A549 (cell line): ENCODE measurements around the gene GABARAP. TPM values are rescaled to one million over a fixed set of nuclear protein-coding genes. Genes with fewer than 3 reads are reported as not detected.
A peak's percentile ranks its signal among the peaks of the same experiment; 100 is the strongest.

Experiments used
- ATAC-seq, 2 experiments: fragments of 200-7000 bp in 1 of 2; fragments of >200 bp in 1 of 2; cut with Nextera tagmentation in 1 of 2; cut with Tn5 transposase in 1 of 2; 3 replicates each; pipeline versions ENCODE4 v1.8.0 to v1.9.1; 2018 to 2020; ENCODE audit warnings: mild to moderate bottlenecking in 1 of 2, moderate library complexity in 1 of 2
- CTCF ChIA-PET: fragments of 300-600 bp; sonication (Branson Sonifier 250); formaldehyde crosslinking; extraction: SDS; loops from one replicate; lab custom pipeline; 2021; ENCODE audit warnings: antibody characterized with exemption, inconsistent platforms; lab: Yijun Ruan, JAX
- POLR2A ChIA-PET: fragments of 350-600 bp; formaldehyde crosslinking; extraction: SDS; loops from one replicate; lab custom pipeline; 2021; ENCODE audit warnings: antibody characterized with exemption, inconsistent platforms; lab: Yijun Ruan, JAX
- DNase-seq, 2 experiments: peaks; one replicate each; pipeline versions ENCODE4 v3.0.0 to v3.0.0-alpha.2; 2011 to 2016; ENCODE audit warnings: low read depth in 1 of 2, low spot score in 1 of 2
- FAIRE-seq: peaks from 2 replicates; lab custom pipeline; 2011; peaks lifted over from hg19 to GRCh38; lab: Jason Lieb, UNC
- H3K27ac ChIP-seq, 2 experiments: fragments of >200 bp; sonication (Bioruptor Twin); formaldehyde crosslinking; 3 replicates each; pipeline ENCODE4 v1.5.1; 2016 to 2017
- H3K4me1 ChIP-seq: fragments of >200 bp; sonication (Bioruptor Twin); formaldehyde crosslinking; 3 replicates; pipeline ENCODE4 v1.6.1; 2016
- H3K4me2 ChIP-seq: fragments of >200 bp; sonication (Bioruptor Twin); formaldehyde crosslinking; 3 replicates; pipeline ENCODE4 v1.6.1; 2016
- H3K4me3 ChIP-seq: fragments of >200 bp; sonication (Bioruptor Twin); formaldehyde crosslinking; 3 replicates; pipeline ENCODE4 v1.5.1; 2016
- H3K9me3 ChIP-seq: fragments of >200 bp; sonication (Bioruptor Twin); formaldehyde crosslinking; 3 replicates; pipeline ENCODE4 v1.6.1; 2016
- BHLHE40 ChIP-seq: IDR thresholded peaks from 2 replicates; pipeline ENCODE4 v1.6.1; 2012; ENCODE audit warnings: low read depth, low read length, inconsistent platforms
- CBX2 ChIP-seq: fragments of 200-600 bp; sonication (generic); IDR thresholded peaks from 2 replicates; pipeline ENCODE4 v1.6.1; 2016; ENCODE audit warnings: low read depth, mild to moderate bottlenecking, borderline replicate concordance
- CBX8 ChIP-seq: fragments of 200-600 bp; sonication (generic); IDR thresholded peaks from 2 replicates; pipeline ENCODE4 v1.6.1; 2016
- CEBPB ChIP-seq, 2 experiments: fragments of >200 bp in 1 of 2; sonication (Bioruptor Twin) in 1 of 2; formaldehyde crosslinking in 1 of 2; IDR thresholded peaks; 2 replicates each; pipeline ENCODE4 v1.6.1; 2012 to 2016
- CHD2 ChIP-seq: fragments of 150-350 bp; IDR thresholded peaks from 2 replicates; pipeline ENCODE4 v1.6.1; 2014; ENCODE audit warnings: low read length; ENCODE audit not compliant: partially characterized antibody
- ESRRA ChIP-seq: fragments of 150-350 bp; IDR thresholded peaks from 2 replicates; pipeline ENCODE4 v1.6.1; 2014; ENCODE audit warnings: mild to moderate bottlenecking, low read length, borderline replicate concordance
- FOSB ChIP-seq: fragments of 250-450 bp; sonication (Bioruptor Pico); IDR thresholded peaks from 2 replicates; pipeline ENCODE4 v1.5.0; 2020; ENCODE audit warnings: mild to moderate bottlenecking, moderate library complexity
- FOXS1 ChIP-seq: fragments of 250-450 bp; sonication (Bioruptor Pico); IDR thresholded peaks from 2 replicates; pipeline ENCODE4 v1.5.0; 2020; ENCODE audit warnings: mild to moderate bottlenecking, moderate library complexity
- GATA3 ChIP-seq: IDR thresholded peaks from 2 replicates; pipeline ENCODE4 v1.6.1; 2012; ENCODE audit warnings: borderline replicate concordance
- HOXA7 ChIP-seq: fragments of 250-450 bp; sonication (Bioruptor Pico); IDR thresholded peaks from 2 replicates; pipeline ENCODE4 v1.5.0; 2020; ENCODE audit warnings: mild to moderate bottlenecking, moderate library complexity
- HOXB13 ChIP-seq: fragments of 250-450 bp; sonication (Bioruptor Pico); IDR thresholded peaks from 2 replicates; pipeline ENCODE4 v1.5.0; 2020; ENCODE audit warnings: low read depth, mild to moderate bottlenecking, moderate library complexity
- HOXB5 ChIP-seq: fragments of 250-450 bp; sonication (Bioruptor Pico); IDR thresholded peaks from 2 replicates; pipeline ENCODE4 v1.5.0; 2020; ENCODE audit warnings: mild to moderate bottlenecking, moderate library complexity
- JUN ChIP-seq, 2 experiments: fragments of >200 bp; sonication (Bioruptor Twin); formaldehyde crosslinking; IDR thresholded peaks; 2 replicates in 1 of 2; 3 replicates in 1 of 2; pipeline ENCODE4 v1.6.1; 2016 to 2017
- MAFK ChIP-seq: fragments of 450-650 bp; IDR thresholded peaks from 2 replicates; pipeline ENCODE4 v1.6.1; 2014; ENCODE audit not compliant: partially characterized antibody
- MYC ChIP-seq: IDR thresholded peaks from 2 replicates; pipeline ENCODE4 v1.6.1; 2012; ENCODE audit warnings: mild to moderate bottlenecking, inconsistent platforms, low read length, improper control_type of control experiment, borderline replicate concordance
- NFE2L2 ChIP-seq: fragments of 150-350 bp; conservative IDR thresholded peaks from 2 replicates; pipeline ENCODE4 v1.6.1; 2014; ENCODE audit warnings: low read length
- NR3C1 ChIP-seq: fragments of >200 bp; sonication (Bioruptor Twin); formaldehyde crosslinking; IDR thresholded peaks from 3 replicates; pipeline ENCODE4 v1.6.1; 2017
- PHF8 ChIP-seq: fragments of 200-600 bp; sonication (generic); IDR thresholded peaks from 2 replicates; pipeline ENCODE4 v1.6.1; 2016; ENCODE audit warnings: low read depth, mild to moderate bottlenecking, antibody characterized with exemption, moderate library complexity, borderline replicate concordance
- POLR2A ChIP-seq: IDR thresholded peaks from 2 replicates; pipeline ENCODE4 v1.6.1; 2012; ENCODE audit warnings: mild to moderate bottlenecking, low read length
- RCOR1 ChIP-seq: fragments of 150-350 bp; IDR thresholded peaks from 2 replicates; pipeline ENCODE4 v1.6.1; 2014; ENCODE audit warnings: antibody characterized with exemption, low read length, low read depth
- RFX5 ChIP-seq: fragments of 450-650 bp; IDR thresholded peaks from 2 replicates; pipeline ENCODE4 v1.7.1; 2014; ENCODE audit warnings: antibody characterized with exemption, mild to moderate bottlenecking, moderate library complexity
- RNF2 ChIP-seq: fragments of 200-600 bp; sonication (generic); IDR thresholded peaks from 2 replicates; pipeline ENCODE4 v1.6.1; 2016; ENCODE audit warnings: low read depth, mild to moderate bottlenecking, antibody characterized with exemption, moderate library complexity, borderline replicate concordance
- SREBF2 ChIP-seq: fragments of 450-650 bp; IDR thresholded peaks from 2 replicates; pipeline ENCODE4 v1.6.1; 2014; ENCODE audit warnings: mild to moderate bottlenecking, moderate library complexity
- TFCP2L1 ChIP-seq: fragments of 250-450 bp; sonication (Bioruptor Pico); IDR thresholded peaks from 2 replicates; pipeline ENCODE4 v1.5.0; 2021; ENCODE audit warnings: mild to moderate bottlenecking
- TP53 ChIP-seq: fragments of 250-450 bp; sonication (Bioruptor Pico); IDR thresholded peaks from 2 replicates; pipeline ENCODE4 v1.5.0; 2021; ENCODE audit warnings: mild to moderate bottlenecking, moderate library complexity
- ZSCAN20 ChIP-seq: fragments of 250-450 bp; sonication (Bioruptor Pico); IDR thresholded peaks from 2 replicates; pipeline ENCODE4 v1.8.0; 2022; ENCODE audit warnings: mild to moderate bottlenecking, moderate library complexity
- WGBS: methylation state at CpG from one replicate; pipeline ENCODE4 v1.1.6; 2017; ENCODE audit errors: missing lambda C conversion rate; 5-methylcytosine and 5-hydroxymethylcytosine counted together
- polyA plus RNA-seq, 4 experiments: library from polyadenylated mRNA; depleted of rRNA in 3 of 4; stranded (reverse); fragments of >200 nt; fragmentation: RNase III in 1 of 4; extraction: RNeasy Plus Mini Kit Qiagen cat#74134 plus additional on column Dnase treatment in 1 of 4; gene quantifications; 2 replicates in 3 of 4; 3 replicates in 1 of 4; pipeline ENCODE4 v1.2.3, GENCODE V29; 2011 to 2017
- TF ChIP-seq, protein P1 (sequence below): IDR thresholded peaks from 2 replicates; pipeline ENCODE4 v1.6.1; 2012; ENCODE audit warnings: low read depth, borderline replicate concordance
- TF ChIP-seq, protein P2 (sequence below): fragments of >200 bp; sonication (Bioruptor Twin); formaldehyde crosslinking; IDR thresholded peaks from 3 replicates; pipeline ENCODE4 v1.6.1; 2016
- TF ChIP-seq, protein P3 (sequence below): IDR thresholded peaks from 2 replicates; pipeline ENCODE4 v1.6.1; 2012
- TF ChIP-seq, protein P4 (sequence below): IDR thresholded peaks from 2 replicates; pipeline ENCODE4 v1.6.1; 2012

Gene GABARAP
- polyA plus RNA-seq, 2 of the 4 experiments (the other 2 are of a cell fraction) = 399 to 504 TPM

DNA sequence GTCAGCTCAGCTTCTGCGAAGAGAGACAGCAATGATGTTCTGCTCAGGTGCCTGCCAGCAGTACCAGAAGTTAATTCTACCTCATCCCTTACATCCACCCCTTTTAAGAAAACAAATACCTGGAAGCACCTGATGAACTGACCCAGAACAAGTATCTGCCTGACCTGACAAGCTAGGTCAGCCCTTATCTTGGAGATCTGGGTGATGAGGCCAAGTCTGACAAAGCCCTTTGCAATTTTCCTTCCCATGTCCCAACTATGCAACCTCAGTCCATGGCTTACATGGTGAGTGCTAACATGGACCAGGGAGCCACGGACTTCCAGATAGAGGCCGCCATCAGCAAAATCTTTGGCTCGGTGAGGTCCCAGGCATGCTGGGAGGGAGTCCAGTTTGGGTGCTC lies 18.9 kb downstream of the GABARAP start:
- WGBS = 93% methylated on average over 4 of the region's 4 CpGs

DNA sequence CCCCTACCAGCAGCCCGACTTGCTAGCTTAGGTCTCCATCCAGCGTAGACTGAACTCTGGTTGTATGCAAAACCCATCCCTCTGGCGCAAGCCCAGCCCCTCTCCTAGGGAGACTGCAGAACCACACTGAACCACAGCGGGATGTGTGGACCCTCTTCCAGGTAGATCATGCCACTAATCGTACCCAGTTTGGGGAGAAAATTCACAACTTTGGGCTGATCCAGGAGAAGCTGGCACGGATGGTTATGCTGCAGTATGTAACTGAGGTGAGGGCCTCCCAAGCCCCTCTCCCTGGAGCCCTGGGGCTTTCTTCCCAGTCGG lies 19.3 kb downstream of the GABARAP start:
- Histone ChIP-seq H3K4me1 (peaks cover 26% of the 10 kb centered on the region), H3K27ac (no peak overlapping the region)
- peak; percentile 11; the same call in 1 of the 2 replicates for TF ChIP-seq POLR2A
- TF ChIP-seq NR3C1 = no peak
- no peak for TF ChIP-seq RFX5
- TF ChIP-seq JUN (IDR thresholded peaks at IDR 0.05) = 0 out of 5 replicates have a peak, but pooled peaks of 1 of the 2 experiments have one; percentile 1
- TF ChIP-seq ESRRA = no peak
- no peak for TF ChIP-seq FOXS1 (CRISPR knock-in tag)
- TF ChIP-seq TFCP2L1 = no peak
- no peak for TF ChIP-seq BHLHE40
- TF ChIP-seq, protein P1, sequence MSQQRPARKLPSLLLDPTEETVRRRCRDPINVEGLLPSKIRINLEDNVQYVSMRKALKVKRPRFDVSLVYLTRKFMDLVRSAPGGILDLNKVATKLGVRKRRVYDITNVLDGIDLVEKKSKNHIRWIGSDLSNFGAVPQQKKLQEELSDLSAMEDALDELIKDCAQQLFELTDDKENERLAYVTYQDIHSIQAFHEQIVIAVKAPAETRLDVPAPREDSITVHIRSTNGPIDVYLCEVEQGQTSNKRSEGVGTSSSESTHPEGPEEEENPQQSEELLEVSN = no peak
- TF ChIP-seq, protein P2, sequence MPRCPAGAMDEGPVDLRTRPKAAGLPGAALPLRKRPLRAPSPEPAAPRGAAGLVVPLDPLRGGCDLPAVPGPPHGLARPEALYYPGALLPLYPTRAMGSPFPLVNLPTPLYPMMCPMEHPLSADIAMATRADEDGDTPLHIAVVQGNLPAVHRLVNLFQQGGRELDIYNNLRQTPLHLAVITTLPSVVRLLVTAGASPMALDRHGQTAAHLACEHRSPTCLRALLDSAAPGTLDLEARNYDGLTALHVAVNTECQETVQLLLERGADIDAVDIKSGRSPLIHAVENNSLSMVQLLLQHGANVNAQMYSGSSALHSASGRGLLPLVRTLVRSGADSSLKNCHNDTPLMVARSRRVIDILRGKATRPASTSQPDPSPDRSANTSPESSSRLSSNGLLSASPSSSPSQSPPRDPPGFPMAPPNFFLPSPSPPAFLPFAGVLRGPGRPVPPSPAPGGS = peak; percentile 34; the same call in 1 of the 3 replicates
- TF ChIP-seq HOXB13 = no peak
- TF ChIP-seq CBX2 = no peak
- no peak for TF ChIP-seq TP53 (CRISPR knock-in tag)
- no peak for TF ChIP-seq MAFK
- TF ChIP-seq, protein P3, sequence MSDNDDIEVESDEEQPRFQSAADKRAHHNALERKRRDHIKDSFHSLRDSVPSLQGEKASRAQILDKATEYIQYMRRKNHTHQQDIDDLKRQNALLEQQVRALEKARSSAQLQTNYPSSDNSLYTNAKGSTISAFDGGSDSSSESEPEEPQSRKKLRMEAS = no peak
- TF ChIP-seq, protein P4, sequence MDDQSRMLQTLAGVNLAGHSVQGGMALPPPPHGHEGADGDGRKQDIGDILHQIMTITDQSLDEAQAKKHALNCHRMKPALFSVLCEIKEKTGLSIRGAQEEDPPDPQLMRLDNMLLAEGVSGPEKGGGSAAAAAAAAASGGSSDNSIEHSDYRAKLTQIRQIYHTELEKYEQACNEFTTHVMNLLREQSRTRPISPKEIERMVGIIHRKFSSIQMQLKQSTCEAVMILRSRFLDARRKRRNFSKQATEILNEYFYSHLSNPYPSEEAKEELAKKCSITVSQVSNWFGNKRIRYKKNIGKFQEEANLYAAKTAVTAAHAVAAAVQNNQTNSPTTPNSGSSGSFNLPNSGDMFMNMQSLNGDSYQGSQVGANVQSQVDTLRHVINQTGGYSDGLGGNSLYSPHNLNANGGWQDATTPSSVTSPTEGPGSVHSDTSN = peak; percentile 47; the same call in 1 of the 2 replicates
- no peak for TF ChIP-seq GATA3
- TF ChIP-seq CHD2 = no peak
- TF ChIP-seq CBX8 = no peak
- TF ChIP-seq, all 56 proteins: peak for 4
- whole genome bisulfite sequencing = 87% methylated on average over 7 of the region's 7 CpGs
- Histone ChIP-seq H3K4me3 (no peak overlapping the region), H3K9me3 (no peaks in the 10 kb centered on the region), H3K4me2 (no peak overlapping the region)
- POLR2A ChIA-PET = interaction anchor here (0.8 to 1.8 kb wide), 3 partner anchors 8 to 17 kb away, joined by 3 read pairs; partner anchors contain the start of genes DVL2 and PHF23
- FAIRE-seq (no peak), DNase-seq (no peak), ATAC-seq (no peak)
- CTCF ChIA-PET = interaction anchor here (0.6 to 10.0 kb wide), 5 partner anchors 8 to 177 kb away, joined by 3 to 169 read pairs (median 15); partner anchors contain the start of genes DVL2, GABARAP and PHF23

More for the DNA sequence above, 18.9 kb downstream of the GABARAP start:
- FAIRE-seq = no peak
- ChIA-PET POLR2A (interaction anchor here (0.8 to 1.8 kb wide), 4 partner anchors 8 to 73 kb away, joined by 3 read pairs; partner anchors contain the start of genes DVL2 and PHF23), CTCF (interaction anchor here (0.6 to 10.0 kb wide), 7 partner anchors 9 to 178 kb away, joined by 3 to 169 read pairs (median 8); partner anchors contain the start of genes DVL2, GABARAP and PHF23)
- Histone ChIP-seq H3K4me1 (peaks cover 26% of the 10 kb centered on the region), H3K4me2 (no peak overlapping the region), H3K9me3 (no peaks in the 10 kb centered on the region), H3K4me3 (no peak overlapping the region), H3K27ac (no peak overlapping the region)
- no peak for DNase-seq
- no peak for ATAC-seq
- no peak for TF ChIP-seq HOXB5 (CRISPR knock-in tag)
- TF ChIP-seq HOXA7 (CRISPR knock-in tag) = no peak
- TF ChIP-seq, protein P3 = no peak
- no peak for TF ChIP-seq PHF8
- TF ChIP-seq, protein P1 = no peak
- TF ChIP-seq ZSCAN20 = no peak
- no peak for TF ChIP-seq CEBPB (IDR thresholded peaks at IDR 0.05)
- no peak for TF ChIP-seq FOXS1 (CRISPR knock-in tag)
- no peak for TF ChIP-seq FOSB (CRISPR knock-in tag)
- TF ChIP-seq SREBF2 = no peak
- no peak for TF ChIP-seq NFE2L2
- TF ChIP-seq, protein P4 = no peak
- TF ChIP-seq BHLHE40 = no peak
- TF ChIP-seq POLR2A = no peak
- TF ChIP-seq MYC = no peak
- no peak for TF ChIP-seq RNF2
- no peak for TF ChIP-seq RCOR1
